Nephron (organoid): Measurements from ENCODE around the gene TSPAN7.
A peak's percentile ranks its signal among the peaks of the same experiment; 100 is the strongest.

Source experiments
- H3K27ac Mint-ChIP-seq, 3 experiments: 2 replicates each; pipeline ENCODE4 v1.8.0; 2020; ENCODE audit warnings: mixed read lengths in 3 of 3, mild to moderate bottlenecking in 2 of 3, moderate library complexity in 1 of 3
- H3K27me3 Mint-ChIP-seq: 2 replicates; pipeline ENCODE4 v1.8.0; 2021; ENCODE audit warnings: low read depth, mild to moderate bottlenecking, moderate library complexity, mixed read lengths
- H3K36me3 Mint-ChIP-seq: 2 replicates; pipeline ENCODE4 v1.8.0; 2020; ENCODE audit warnings: low read depth, mixed read lengths
- H3K4me1 Mint-ChIP-seq: 2 replicates; pipeline ENCODE4 v1.8.0; 2020; ENCODE audit warnings: mixed read lengths
- H3K4me3 Mint-ChIP-seq, 3 experiments: 2 replicates each; pipeline ENCODE4 v1.8.0; 2020; ENCODE audit warnings: mild to moderate bottlenecking in 3 of 3, mixed read lengths in 3 of 3, moderate library complexity in 2 of 3
- H3K9me3 Mint-ChIP-seq: 2 replicates; pipeline ENCODE4 v1.8.0; 2020; ENCODE audit warnings: mixed read lengths
- CTCF ChIP-seq, 3 experiments: fragments of 200-600 bp; sonication (generic); IDR thresholded peaks; one replicate each; pipeline ENCODE4 v1.5.0; 2021; ENCODE audit warnings: antibody characterized with exemption in 3 of 3; ENCODE audit not compliant: unreplicated experiment in 3 of 3

The TSPAN7 gene

GRCh38 chrX:38699121-38699520, 137.8 kb downstream of the TSPAN7 start:
- peaks cover 5% of the 10 kb centered on the region for H3K9me3 Mint-ChIP-seq
- no peak for TF ChIP-seq CTCF (IDR thresholded peaks at IDR 0.05; ENCODE audit: unreplicated experiment in 3 of 3)

GRCh38 chrX:38699696-38700095, 138.4 kb downstream of the TSPAN7 start:
- Mint-ChIP-seq H3K27ac (no peak overlapping the region), H3K27me3 (peaks cover 5% of the 10 kb centered on the region), H3K9me3 (peaks cover 5% of the 10 kb centered on the region), H3K4me3 (no peak overlapping the region), H3K4me1 (peaks cover 15% of the 10 kb centered on the region), H3K36me3 (no peaks in the 10 kb centered on the region)
- no peak for TF ChIP-seq CTCF (IDR thresholded peaks at IDR 0.05; ENCODE audit: unreplicated experiment in 3 of 3)

More at GRCh38 chrX:38699121-38699520, 137.8 kb downstream of the TSPAN7 start:
- Mint-ChIP-seq H3K36me3 (no peaks in the 10 kb centered on the region), H3K27me3 (peaks cover 5% of the 10 kb centered on the region), H3K27ac (no peak overlapping the region), H3K4me3 (no peak overlapping the region), H3K4me1 (peaks cover 15% of the 10 kb centered on the region)

- Mint-ChIP-seq H3K36me3 (no peaks in the 10 kb centered on the region), H3K27me3 (peaks cover 5% of the 10 kb centered on the region), H3K4me3 (no peak overlapping the region), H3K4me1 (peaks cover 15% of the 10 kb centered on the region), H3K9me3 (peaks cover 5% of the 10 kb centered on the region), H3K27ac (peak overlapping the region in 1 of 3 experiments; percentile 73)
- no peak for TF ChIP-seq CTCF (IDR thresholded peaks at IDR 0.05; ENCODE audit: unreplicated experiment in 3 of 3)
Measured at GRCh38 chrX:38701073-38701472, 139.7 kb downstream of the TSPAN7 start.

- no peak for TF ChIP-seq CTCF (IDR thresholded peaks at IDR 0.05; ENCODE audit: unreplicated experiment in 3 of 3)
- Mint-ChIP-seq H3K36me3 (no peaks in the 10 kb centered on the region), H3K27me3 (peaks cover 5% of the 10 kb centered on the region), H3K9me3 (peaks cover 8% of the 10 kb centered on the region), H3K27ac (no peak overlapping the region), H3K4me1 (peaks cover 13% of the 10 kb centered on the region), H3K4me3 (no peak overlapping the region)
Measured at GRCh38 chrX:38704146-38704882, 143.0 kb downstream of the TSPAN7 start.

- TF ChIP-seq CTCF (IDR thresholded peaks at IDR 0.05; ENCODE audit: unreplicated experiment in 3 of 3): peak in 1 of 3 experiments; percentile 26
- no peaks in the 10 kb centered on the region for H3K4me1 Mint-ChIP-seq
- peak overlapping the region in 1 of 3 experiments; percentile 13 for H3K27ac Mint-ChIP-seq
- no peaks in the 10 kb centered on the region for H3K27me3 Mint-ChIP-seq
- peaks cover 30% of the 10 kb centered on the region for H3K9me3 Mint-ChIP-seq
- no peaks in the 10 kb centered on the region for H3K36me3 Mint-ChIP-seq
- no peak overlapping the region for H3K4me3 Mint-ChIP-seq
Measured at GRCh38 chrX:38717871-38718270, 156.5 kb downstream of the TSPAN7 start.

- H3K27ac Mint-ChIP-seq: peak overlapping the region in 1 of 3 experiments; percentile 59
- peaks cover 29% of the 10 kb centered on the region for H3K9me3 Mint-ChIP-seq
- TF ChIP-seq CTCF (IDR thresholded peaks at IDR 0.05; ENCODE audit: unreplicated experiment in 3 of 3): no peak
- H3K36me3 Mint-ChIP-seq: no peaks in the 10 kb centered on the region
- H3K4me1 Mint-ChIP-seq: no peaks in the 10 kb centered on the region
- H3K27me3 Mint-ChIP-seq: no peaks in the 10 kb centered on the region
- no peak overlapping the region for H3K4me3 Mint-ChIP-seq
Measured at GRCh38 chrX:38718311-38718710, 157.0 kb downstream of the TSPAN7 start.
